ENCODE measurements around the gene PSG1. TPM values are rescaled to one million over a fixed set of nuclear protein-coding genes. Genes with fewer than 3 reads are reported as not detected.
"Not testable (repeated sequence)": the region's sequence is repeated elsewhere in the genome, so short reads cannot be mapped to it uniquely, and the experiment has no call there.

Gene PSG1
- total RNA-seq, 1 donor from 2014 or later = not detected

DNA sequence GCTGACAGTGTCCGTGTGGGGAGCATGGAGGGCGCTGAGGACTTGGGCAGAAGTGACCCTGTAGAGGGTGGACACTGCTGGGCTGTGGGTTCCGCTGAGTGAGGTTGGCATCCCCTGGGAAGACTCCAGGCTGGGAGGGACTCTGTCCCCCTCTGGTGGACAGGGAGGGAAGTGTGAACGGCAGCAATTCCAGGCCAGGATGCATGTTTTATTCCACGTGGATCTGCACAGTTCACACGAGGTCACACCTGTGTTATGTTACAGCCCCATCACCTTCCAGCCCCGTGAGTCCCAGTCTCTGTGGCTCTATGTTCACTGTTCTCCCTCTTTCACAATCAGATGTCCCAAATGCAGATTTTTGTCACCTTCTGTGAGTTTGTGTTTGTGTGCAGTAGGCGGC is 1.8 kb upstream of the PSG1 start:
- H3K27me3 ChIP-seq; H3K4me1 ChIP-seq; H3K4me3 ChIP-seq; H3K9me3 ChIP-seq; intact Hi-C loops (cut with DNase I); H3K27ac ChIP-seq; DNase-seq (ENCODE audit: low spot score in 2 of 2); H3K36me3 ChIP-seq: not testable (repeated sequence)
- TF ChIP-seq, protein P1, sequence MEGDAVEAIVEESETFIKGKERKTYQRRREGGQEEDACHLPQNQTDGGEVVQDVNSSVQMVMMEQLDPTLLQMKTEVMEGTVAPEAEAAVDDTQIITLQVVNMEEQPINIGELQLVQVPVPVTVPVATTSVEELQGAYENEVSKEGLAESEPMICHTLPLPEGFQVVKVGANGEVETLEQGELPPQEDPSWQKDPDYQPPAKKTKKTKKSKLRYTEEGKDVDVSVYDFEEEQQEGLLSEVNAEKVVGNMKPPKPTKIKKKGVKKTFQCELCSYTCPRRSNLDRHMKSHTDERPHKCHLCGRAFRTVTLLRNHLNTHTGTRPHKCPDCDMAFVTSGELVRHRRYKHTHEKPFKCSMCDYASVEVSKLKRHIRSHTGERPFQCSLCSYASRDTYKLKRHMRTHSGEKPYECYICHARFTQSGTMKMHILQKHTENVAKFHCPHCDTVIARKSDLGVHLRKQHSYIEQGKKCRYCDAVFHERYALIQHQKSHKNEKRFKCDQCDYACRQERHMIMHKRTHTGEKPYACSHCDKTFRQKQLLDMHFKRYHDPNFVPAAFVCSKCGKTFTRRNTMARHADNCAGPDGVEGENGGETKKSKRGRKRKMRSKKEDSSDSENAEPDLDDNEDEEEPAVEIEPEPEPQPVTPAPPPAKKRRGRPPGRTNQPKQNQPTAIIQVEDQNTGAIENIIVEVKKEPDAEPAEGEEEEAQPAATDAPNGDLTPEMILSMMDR (IDR thresholded peaks at IDR 0.05) = peak in 1 of 3 experiments; percentile 52

DNA sequence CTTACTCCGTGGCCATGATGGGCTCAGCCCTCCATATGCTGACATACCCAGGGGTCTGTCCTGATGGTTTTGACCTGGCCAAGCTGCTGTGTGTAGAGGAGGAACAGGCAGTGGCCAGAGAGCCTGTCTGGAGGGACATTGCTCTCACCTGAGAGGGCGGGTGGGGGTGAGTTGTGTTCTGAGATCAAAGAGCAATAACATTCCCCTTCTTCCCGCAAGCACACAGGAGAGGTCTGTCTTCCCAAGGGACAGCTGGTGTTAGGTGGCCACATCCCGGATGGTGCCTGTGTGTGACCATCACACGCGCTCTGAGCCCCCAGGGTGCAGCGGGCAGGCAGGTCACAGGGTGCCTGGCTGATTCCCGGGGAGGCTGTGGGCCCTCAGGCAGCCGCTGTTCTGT is 1.1 kb upstream of the PSG1 start:
- H3K36me3 ChIP-seq; H3K9me3 ChIP-seq; intact Hi-C loops (cut with DNase I); DNase-seq (ENCODE audit: low spot score in 2 of 2); H3K27me3 ChIP-seq; H3K4me1 ChIP-seq; H3K4me3 ChIP-seq; H3K27ac ChIP-seq: not testable (repeated sequence)

DNA sequence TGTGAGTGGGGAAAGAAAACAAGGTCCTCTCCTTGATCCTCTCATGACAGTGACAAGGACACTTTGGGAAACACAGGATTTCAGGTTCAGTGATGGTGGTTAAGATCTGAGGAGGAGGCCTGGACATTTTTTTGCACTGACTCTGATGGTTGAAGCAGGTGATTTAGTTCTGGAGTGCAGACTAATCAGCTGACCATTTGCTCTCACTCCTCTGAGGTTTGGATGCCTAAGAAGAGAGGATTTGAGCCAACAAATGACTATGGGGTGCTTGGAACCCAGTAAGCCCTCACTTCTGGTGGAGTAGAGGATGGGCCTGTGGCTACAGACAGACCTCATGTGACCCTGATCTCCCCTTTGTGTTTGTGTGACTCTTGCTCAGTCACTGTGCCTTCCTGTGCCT is 2.9 kb downstream of the PSG1 start:
- H3K27me3 ChIP-seq; H3K4me1 ChIP-seq; H3K27ac ChIP-seq; DNase-seq (ENCODE audit: low spot score in 2 of 2); H3K4me3 ChIP-seq; H3K9me3 ChIP-seq; H3K36me3 ChIP-seq; intact Hi-C loops (cut with DNase I): not testable (repeated sequence)

DNA sequence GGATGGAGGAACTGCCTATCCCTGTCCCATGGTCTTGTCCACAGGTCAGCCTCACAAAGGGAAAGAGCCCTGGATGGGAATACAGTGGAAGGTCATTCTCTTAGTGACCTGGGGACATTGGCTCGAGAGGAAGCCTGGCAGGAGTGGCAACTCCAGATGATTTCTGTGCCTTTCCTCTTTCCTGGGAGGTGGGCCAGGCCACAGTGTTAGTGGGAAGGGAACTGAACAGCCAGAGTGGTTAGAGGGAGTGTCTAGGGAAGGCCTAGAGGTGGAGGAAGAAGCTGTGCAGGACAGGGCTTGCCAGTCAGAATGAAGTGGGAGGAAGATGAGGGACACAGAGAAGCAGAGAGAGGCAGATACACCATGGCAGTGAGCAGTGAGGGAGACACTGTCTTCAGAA is 3.6 kb downstream of the PSG1 start:
- H3K27ac ChIP-seq; H3K4me3 ChIP-seq; H3K9me3 ChIP-seq; H3K27me3 ChIP-seq; intact Hi-C loops (cut with DNase I); H3K4me1 ChIP-seq; H3K36me3 ChIP-seq; DNase-seq (ENCODE audit: low spot score in 2 of 2): not testable (repeated sequence)

DNA sequence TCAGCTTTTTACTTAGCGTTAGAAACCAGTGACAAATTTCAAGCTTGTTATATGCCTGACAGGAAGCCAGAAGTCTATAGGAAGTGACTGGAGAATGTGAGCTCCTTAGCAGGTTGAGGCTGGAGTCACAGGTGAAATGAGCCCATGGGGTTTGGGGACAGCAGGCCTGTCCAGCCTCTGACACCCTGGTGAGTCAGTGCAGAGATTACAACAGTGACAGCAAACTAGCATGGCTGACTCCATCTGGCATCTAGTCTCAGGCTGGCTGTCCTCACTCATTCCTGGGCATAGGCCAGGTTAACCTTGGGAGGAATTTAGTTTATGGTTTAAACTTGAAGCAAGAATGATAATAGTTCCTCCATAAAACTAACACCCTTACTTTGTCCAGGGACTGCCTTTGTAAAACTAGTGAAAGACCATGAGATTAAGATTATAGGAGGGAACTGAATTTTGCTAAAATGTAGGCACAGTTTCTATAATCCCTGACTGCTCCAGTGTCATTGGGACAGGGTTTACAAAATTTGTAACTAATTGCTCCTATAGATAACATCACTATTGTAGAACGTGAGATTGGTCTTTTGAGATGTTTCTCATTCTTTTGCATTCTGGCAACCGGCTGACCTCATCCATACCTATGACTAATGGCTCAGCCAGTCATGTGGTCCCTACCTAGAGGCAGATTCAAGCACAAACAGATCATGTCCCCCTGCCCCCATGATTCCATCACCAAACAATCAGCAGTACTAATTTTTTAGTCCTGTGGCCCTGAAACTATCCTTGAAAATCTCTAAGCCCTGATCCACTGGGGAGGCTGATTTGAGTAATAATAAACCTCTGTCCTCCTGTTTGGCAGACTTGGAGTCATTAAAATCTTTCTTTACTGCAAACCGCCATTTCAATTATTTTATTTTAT is 4.4 kb downstream of the PSG1 start:
- intact Hi-C loops (cut with DNase I); DNase-seq (ENCODE audit: low spot score in 2 of 2); H3K36me3 ChIP-seq; H3K27me3 ChIP-seq; H3K9me3 ChIP-seq; H3K4me3 ChIP-seq; H3K4me1 ChIP-seq: not testable (repeated sequence)
- H3K27ac ChIP-seq = peak overlapping the region in 1 of 2 donors; percentile 3

DNA sequence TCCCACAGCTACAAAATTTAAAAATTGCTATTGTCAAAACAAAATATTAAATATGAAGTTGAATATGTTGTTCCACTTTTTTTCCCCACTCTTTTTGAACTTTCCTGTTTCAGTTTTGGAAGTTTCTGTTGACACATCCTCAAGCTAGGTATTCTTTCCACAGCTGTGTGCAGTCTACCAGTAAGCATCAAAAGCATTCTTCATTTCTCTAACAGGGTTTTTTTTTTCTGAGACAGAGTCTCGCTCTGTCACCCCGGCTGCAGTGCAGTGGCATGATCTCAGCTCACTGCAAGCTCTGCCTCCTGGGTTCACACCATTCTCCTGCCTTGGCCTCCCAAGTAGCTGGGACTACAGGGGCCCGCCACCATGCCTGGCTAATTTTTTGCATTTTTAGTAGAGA is 5.4 kb downstream of the PSG1 start:
- H3K27ac ChIP-seq; intact Hi-C loops (cut with DNase I); H3K4me3 ChIP-seq: not testable (repeated sequence)

DNA sequence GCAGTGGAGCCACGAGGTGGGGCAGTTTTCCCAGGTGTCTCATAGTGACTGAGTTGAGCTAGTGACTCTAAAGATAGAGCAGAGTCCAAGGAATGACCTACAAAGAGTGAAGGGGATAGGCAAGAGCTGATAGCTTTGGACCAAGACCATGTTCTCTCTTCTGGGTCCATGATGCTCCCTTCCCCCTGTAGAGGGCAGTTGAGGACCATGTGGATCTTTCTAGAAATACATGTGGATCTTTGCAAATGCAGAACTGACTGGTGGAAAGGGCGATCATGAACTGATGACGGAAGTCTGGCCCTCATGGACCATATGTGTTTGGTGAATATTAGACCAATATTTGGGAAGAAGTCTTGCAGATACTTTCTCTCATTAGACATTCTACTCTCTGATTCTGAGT is 6.9 kb downstream of the PSG1 start:
- intact Hi-C loops (cut with DNase I) = no loop called here
- no peaks in the 10 kb centered on the region for H3K36me3 ChIP-seq
- no peak overlapping the region for H3K27ac ChIP-seq
- DNase-seq (ENCODE audit: low spot score in 2 of 2) = no peak
- H3K27me3 ChIP-seq = no peaks in the 10 kb centered on the region
- TF ChIP-seq, protein P1 (IDR thresholded peaks at IDR 0.05) = no peak
- H3K4me1 ChIP-seq = no peaks in the 10 kb centered on the region
- no peaks in the 10 kb centered on the region for H3K9me3 ChIP-seq
- no peak overlapping the region for H3K4me3 ChIP-seq

More for the DNA sequence above, 5.4 kb downstream of the PSG1 start:
- H3K4me1 ChIP-seq; H3K9me3 ChIP-seq; DNase-seq (ENCODE audit: low spot score in 2 of 2); H3K36me3 ChIP-seq; H3K27me3 ChIP-seq: not testable (repeated sequence)

DNA sequence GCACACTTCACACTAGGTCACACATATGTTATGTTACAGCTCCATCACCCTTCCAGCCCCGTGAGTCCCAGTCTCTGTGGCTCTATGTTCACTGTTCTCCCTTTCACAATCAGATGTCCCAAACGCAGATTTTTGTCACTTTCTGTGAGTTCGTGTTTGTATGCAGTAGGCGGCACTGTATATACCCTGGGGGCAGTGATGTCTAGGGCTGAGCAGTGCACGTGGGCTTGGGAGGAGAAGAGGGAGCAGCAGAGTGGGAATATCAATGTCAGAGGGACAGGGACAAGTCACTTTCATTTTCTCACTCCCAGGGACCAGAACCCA is 22.0 kb downstream of the PSG1 start:
- H3K9me3 ChIP-seq = no peaks in the 10 kb centered on the region
- H3K27ac ChIP-seq = no peak overlapping the region
- intact Hi-C loops (cut with DNase I) = no loop called here
- DNase-seq (ENCODE audit: low spot score in 2 of 2) = no peak
- no peaks in the 10 kb centered on the region for H3K27me3 ChIP-seq
- H3K36me3 ChIP-seq = no peaks in the 10 kb centered on the region
- H3K4me1 ChIP-seq = no peaks in the 10 kb centered on the region
- no peak overlapping the region for H3K4me3 ChIP-seq
- TF ChIP-seq, protein P1 (IDR thresholded peaks at IDR 0.05) = no peak

Measured in ascending aorta (tissue), 2 donors.